Keratinocyte (primary cell): ENCODE data around the gene LSM12. TPM values are rescaled to one million over a fixed set of nuclear protein-coding genes. Genes with fewer than 3 reads are reported as not detected.

Source experiments
- DNase-seq: peaks from one replicate; pipeline ENCODE4 v3.0.0-alpha.2; 2011; ENCODE audit warnings: low read depth, missing footprints, low spot score
- FAIRE-seq: peaks from 2 replicates; lab custom pipeline; 2011; peaks lifted over from hg19 to GRCh38; lab: Jason Lieb, UNC
- H2AFZ ChIP-seq: 2 replicates; pipeline ENCODE4 v1.6.0; 2012; ENCODE audit warnings: low read length, control low read depth, inconsistent platforms; ENCODE audit not compliant: control insufficient read depth
- H3K27ac ChIP-seq: 2 replicates; pipeline ENCODE4 v1.5.1; 2011; ENCODE audit warnings: low read length; ENCODE audit not compliant: control insufficient read depth, insufficient read depth
- H3K27me3 ChIP-seq: 3 replicates; pipeline ENCODE4 v1.6.0; 2011; ENCODE audit warnings: low read length; ENCODE audit not compliant: control insufficient read depth, insufficient read depth; ENCODE audit errors: extremely low read depth
- H3K36me3 ChIP-seq, 2 experiments: 2 replicates in 1 of 2; 3 replicates in 1 of 2; pipeline ENCODE4 v1.5.1; 2011; ENCODE audit warnings: low read length in 2 of 2, mild to moderate bottlenecking in 1 of 2; ENCODE audit not compliant: control insufficient read depth in 2 of 2, insufficient read depth in 2 of 2; ENCODE audit errors: extremely low read depth in 1 of 2
- H3K4me1 ChIP-seq: 3 replicates; pipeline ENCODE4 v1.5.1; 2011; ENCODE audit warnings: low read length; ENCODE audit not compliant: control insufficient read depth, insufficient read depth; ENCODE audit errors: extremely low read depth
- H3K4me2 ChIP-seq: 3 replicates; pipeline ENCODE4 v1.6.0; 2011; ENCODE audit warnings: low read depth, low read length; ENCODE audit not compliant: control insufficient read depth, insufficient read depth; ENCODE audit errors: extremely low read depth
- H3K4me3 ChIP-seq, 3 experiments: fragments of 200-600 bp in 1 of 3; sonication (generic) in 1 of 3; 2 replicates in 2 of 3; 3 replicates in 1 of 3; pipeline ENCODE4 v1.5.1; 2011 to 2016; ENCODE audit warnings: low read length in 3 of 3, mild to moderate bottlenecking in 3 of 3, control low read depth in 2 of 3, inconsistent platforms in 1 of 3, low read depth in 1 of 3, mixed read lengths in 1 of 3, mixed run types in 1 of 3, moderate library complexity in 1 of 3; ENCODE audit not compliant: control insufficient read depth in 2 of 3, insufficient read depth in 2 of 3; ENCODE audit errors: extremely low read depth in 1 of 3
- H3K79me2 ChIP-seq: 2 replicates; pipeline ENCODE4 v1.6.0; 2012; ENCODE audit warnings: low read length; ENCODE audit not compliant: control insufficient read depth, insufficient read depth
- H3K9ac ChIP-seq: 3 replicates; pipeline ENCODE4 v1.6.0; 2011; ENCODE audit warnings: low read length; ENCODE audit not compliant: control insufficient read depth, insufficient read depth; ENCODE audit errors: extremely low read depth
- H3K9me1 ChIP-seq: 3 replicates; pipeline ENCODE4 v1.6.0; 2011; ENCODE audit warnings: low read length; ENCODE audit not compliant: control insufficient read depth, insufficient read depth; ENCODE audit errors: extremely low read depth
- H3K9me3 ChIP-seq: 2 replicates; pipeline ENCODE4 v1.5.1; 2012; ENCODE audit warnings: low read depth, low read length; ENCODE audit not compliant: control insufficient read depth
- H4K20me1 ChIP-seq: 3 replicates; pipeline ENCODE4 v1.6.0; 2011; ENCODE audit warnings: low read length; ENCODE audit not compliant: control insufficient read depth, insufficient read depth; ENCODE audit errors: extremely low read depth
- EZH2 ChIP-seq: IDR thresholded peaks from one replicate; pipeline ENCODE4 v1.6.1; 2012; ENCODE audit warnings: inconsistent platforms, mild to moderate bottlenecking, low read length, moderate library complexity
- dilution Hi-C: fragments of 300-500 bp; cut with MboI; formaldehyde crosslinking; loops from one replicate; pipeline ENCODE4 v1.7.0; 2020; ENCODE audit warnings: low sequenced_read_pairs; ENCODE audit not compliant: extremely low pct_ligation_motif_present
- polyA plus RNA-seq, 5 experiments: library from polyadenylated mRNA; depleted of rRNA in 3 of 5; stranded (reverse) in 3 of 5; stranded (forward) in 1 of 5; unstranded in 1 of 5; fragments of >200 nt; gene quantifications; 1 replicate in 1 of 5; 2 replicates in 3 of 5; 3 replicates in 1 of 5; pipeline versions ENCODE4 v1.2.1 to v1.2.3, GENCODE V29; 2011 to 2012; ENCODE audit warnings: missing spikeins in 2 of 5, low read depth in 1 of 5, low replicate concordance in 1 of 5
- TF ChIP-seq, protein P1 (sequence below), 3 experiments: IDR thresholded peaks in 1 of 3; conservative IDR thresholded peaks in 1 of 3; optimal IDR thresholded peaks in 1 of 3; 2 replicates in 2 of 3; 3 replicates in 1 of 3; pipeline versions ENCODE3 to v1.5.1; 2011; ENCODE audit warnings: low read length in 3 of 3, mild to moderate bottlenecking in 3 of 3, moderate library complexity in 2 of 3, control low read depth in 1 of 3, inconsistent platforms in 1 of 3; ENCODE audit not compliant: insufficient read depth in 2 of 3; ENCODE audit errors: extremely low read depth in 1 of 3

LSM12 gene
- polyA plus RNA-seq, 1 donor (not counting 4 experiments of a cell fraction or from before 2014, with no cell fraction given), result 49.5 TPM

DNA sequence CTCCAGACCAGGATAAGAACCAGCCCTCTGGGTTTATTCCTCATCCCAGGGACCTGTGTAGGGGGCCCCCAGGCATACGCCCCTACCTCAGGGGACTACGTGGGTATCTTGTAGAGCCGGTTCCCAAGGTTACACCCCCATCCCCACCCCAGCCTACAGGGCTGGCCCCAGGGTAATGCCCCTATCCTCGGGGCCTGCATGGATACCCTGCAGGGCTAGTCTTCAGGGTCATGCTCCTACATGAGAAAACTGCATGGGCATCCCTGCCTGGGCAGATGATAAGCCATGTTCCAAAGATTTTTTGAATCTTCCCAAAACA is 42.8 kb upstream of the LSM12 start:
- Histone ChIP-seq H3K27me3 (peaks cover 5% of the 10 kb centered on the region), H3K9me3 (no peaks in the 10 kb centered on the region), H2AFZ (no peak overlapping the region), H3K4me3 (no peak overlapping the region), H3K9ac (no peak overlapping the region), H3K36me3 (no peaks in the 10 kb centered on the region), H3K4me2 (no peak overlapping the region), H3K4me1 (peaks cover 18% of the 10 kb centered on the region), H3K27ac (no peak overlapping the region), H4K20me1 (no peaks in the 10 kb centered on the region), H3K9me1 (no peaks in the 10 kb centered on the region), H3K79me2 (no peaks in the 10 kb centered on the region)
- no peak for TF ChIP-seq EZH2
- dilution Hi-C loops, result no loop called here
- FAIRE-seq (no peak), DNase-seq (no peak)

DNA sequence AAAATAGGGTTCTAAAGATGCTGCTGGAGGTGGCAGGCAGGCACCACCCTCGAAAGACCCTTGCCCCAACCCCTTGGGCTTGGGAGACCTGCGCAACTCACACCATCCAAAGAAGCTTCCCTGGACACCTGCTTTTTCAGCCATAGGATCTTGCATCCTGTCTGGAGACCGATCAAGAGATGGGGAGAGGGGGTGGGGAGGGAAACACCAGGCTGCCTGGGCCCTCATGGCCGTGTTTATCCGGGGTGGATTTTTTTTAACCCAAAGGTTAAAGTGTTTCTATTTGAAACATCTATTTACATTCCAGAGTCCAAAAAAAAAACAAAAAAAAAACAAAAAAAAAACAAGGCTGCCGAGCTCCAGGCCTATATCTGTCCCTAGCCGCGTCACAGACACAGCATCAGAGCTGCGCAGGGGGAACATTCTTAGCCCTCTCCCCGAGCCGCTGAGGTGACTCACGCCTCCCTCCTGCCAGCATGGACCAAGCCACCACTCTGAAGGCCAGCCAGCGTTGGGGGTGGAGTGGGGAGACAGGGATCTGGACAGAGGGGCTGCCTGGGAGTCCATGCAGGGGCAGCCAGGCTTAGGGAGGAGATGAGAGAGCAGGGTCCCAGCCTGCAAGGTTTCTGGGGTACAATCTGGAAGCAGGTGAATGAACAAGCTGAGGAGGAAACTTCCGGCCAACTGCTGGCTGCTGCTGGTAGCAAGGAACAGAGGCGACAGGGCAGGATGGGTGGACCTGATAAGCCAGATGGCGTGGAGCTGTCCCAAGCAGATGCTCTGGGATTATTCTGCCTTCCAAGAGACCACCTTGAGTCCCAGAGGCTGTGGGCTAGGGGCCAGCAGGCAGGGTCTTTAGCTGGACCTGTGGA is 42.2 kb upstream of the LSM12 start:
- Histone ChIP-seq H3K9me1 (no peaks in the 10 kb centered on the region), H3K4me1 (peaks cover 18% of the 10 kb centered on the region), H3K27me3 (peaks cover 5% of the 10 kb centered on the region), H3K9me3 (no peaks in the 10 kb centered on the region), H3K4me3 (no peak overlapping the region), H2AFZ (no peak overlapping the region), H3K4me2 (no peak overlapping the region), H4K20me1 (no peaks in the 10 kb centered on the region), H3K79me2 (no peaks in the 10 kb centered on the region), H3K27ac (no peak overlapping the region), H3K9ac (no peak overlapping the region), H3K36me3 (no peaks in the 10 kb centered on the region)
- FAIRE-seq, result no peak
- dilution Hi-C loops, result no loop called here
- DNase-seq, result no peak
- TF ChIP-seq, protein P1, sequence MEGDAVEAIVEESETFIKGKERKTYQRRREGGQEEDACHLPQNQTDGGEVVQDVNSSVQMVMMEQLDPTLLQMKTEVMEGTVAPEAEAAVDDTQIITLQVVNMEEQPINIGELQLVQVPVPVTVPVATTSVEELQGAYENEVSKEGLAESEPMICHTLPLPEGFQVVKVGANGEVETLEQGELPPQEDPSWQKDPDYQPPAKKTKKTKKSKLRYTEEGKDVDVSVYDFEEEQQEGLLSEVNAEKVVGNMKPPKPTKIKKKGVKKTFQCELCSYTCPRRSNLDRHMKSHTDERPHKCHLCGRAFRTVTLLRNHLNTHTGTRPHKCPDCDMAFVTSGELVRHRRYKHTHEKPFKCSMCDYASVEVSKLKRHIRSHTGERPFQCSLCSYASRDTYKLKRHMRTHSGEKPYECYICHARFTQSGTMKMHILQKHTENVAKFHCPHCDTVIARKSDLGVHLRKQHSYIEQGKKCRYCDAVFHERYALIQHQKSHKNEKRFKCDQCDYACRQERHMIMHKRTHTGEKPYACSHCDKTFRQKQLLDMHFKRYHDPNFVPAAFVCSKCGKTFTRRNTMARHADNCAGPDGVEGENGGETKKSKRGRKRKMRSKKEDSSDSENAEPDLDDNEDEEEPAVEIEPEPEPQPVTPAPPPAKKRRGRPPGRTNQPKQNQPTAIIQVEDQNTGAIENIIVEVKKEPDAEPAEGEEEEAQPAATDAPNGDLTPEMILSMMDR (optimal IDR thresholded peaks at IDR 0.05 in 1 of 3, IDR thresholded peaks at IDR 0.05 in 1 of 3, conservative IDR thresholded peaks at IDR 0.05 in 1 of 3; ENCODE audit: extremely low read depth in 1 of 3, insufficient read depth in 2 of 3, low read length in 3 of 3), result no peak
- no peak for TF ChIP-seq EZH2
